Activated CD4-positive, alpha-beta T cell treated with anti-CD3 and anti-CD28 coated beads for 1 hour (primary cell): ENCODE measurements around the gene GLS.

Source experiments
- DNase-seq: peaks from one replicate; pipeline ENCODE4 v3.0.0-alpha.2; 2020

Gene GLS

DNA sequence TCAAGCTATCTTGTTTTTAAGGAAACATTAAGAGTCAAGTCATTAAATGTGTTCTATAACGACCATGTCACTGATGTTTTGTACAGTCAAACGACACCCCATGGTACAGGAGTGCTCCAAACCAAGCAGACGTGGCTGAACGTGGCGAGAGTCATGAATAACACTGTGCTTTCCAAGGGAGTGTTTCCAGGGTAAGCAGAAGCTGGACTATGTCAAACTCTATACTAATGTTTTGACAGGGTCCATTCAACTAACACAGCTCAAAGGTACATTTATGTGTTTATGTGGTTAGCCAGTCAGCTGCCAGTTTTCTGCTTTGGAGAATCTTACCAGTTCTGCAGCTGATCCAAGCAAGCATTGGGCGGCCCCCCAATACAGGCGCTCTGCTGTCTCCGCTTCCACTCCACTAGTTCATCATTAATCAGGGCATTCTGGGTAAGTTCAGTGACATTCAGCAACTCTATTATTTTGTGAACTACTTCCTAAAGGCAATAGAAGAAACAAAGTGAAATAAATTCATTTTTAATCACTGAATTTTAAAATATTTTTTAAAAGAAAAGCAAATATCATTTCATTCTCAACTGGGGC is 117.0 kb downstream of the GLS start:
- DNase-seq: no peak

- DNase-seq: no peak
Measured at GRCh38 chr2:190999058-190999457, 118.4 kb downstream of the GLS start.

GRCh38 chr2:190999949-191000665 is 119.5 kb downstream of the GLS start:
- DNase-seq: no peak

DNA sequence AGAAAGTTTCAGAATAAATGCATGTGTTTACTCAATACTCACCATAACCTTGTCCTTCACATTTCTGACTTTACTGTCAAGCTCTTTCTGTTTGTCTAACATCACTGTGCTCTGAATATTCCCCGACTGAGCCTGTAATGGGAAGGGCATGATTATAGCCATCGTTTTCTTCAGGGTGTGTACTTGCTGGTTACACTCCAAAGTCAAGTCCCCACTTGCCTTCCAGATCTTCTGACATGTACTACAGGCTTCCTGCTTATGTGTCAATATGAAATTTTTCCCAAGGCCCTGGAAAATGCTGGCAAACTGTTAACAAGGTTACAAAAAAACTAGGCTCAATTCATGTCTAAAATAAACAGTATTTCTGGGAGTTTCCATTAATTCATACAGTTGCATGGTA is 120.4 kb downstream of the GLS start:
- DNase-seq: no peak

DNA sequence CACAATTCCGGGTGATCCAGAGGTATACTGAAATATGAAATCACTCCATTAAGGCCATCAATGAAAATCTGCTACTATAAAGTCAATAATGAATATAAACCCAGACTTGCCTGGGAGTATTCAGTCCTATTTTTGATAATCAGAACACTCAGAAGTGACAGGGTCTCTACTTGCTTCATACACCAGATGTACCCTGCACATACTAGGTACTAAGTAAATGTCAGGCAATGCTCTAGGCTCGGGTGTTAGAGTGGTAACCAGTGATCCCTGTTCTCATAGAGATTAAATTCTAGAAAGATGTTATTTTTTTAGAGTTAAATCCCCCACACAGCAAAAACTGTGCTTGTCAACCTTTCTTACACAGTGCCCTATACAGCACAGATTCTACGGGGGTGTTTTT is 121.0 kb downstream of the GLS start:
- no peak for DNase-seq

DNA sequence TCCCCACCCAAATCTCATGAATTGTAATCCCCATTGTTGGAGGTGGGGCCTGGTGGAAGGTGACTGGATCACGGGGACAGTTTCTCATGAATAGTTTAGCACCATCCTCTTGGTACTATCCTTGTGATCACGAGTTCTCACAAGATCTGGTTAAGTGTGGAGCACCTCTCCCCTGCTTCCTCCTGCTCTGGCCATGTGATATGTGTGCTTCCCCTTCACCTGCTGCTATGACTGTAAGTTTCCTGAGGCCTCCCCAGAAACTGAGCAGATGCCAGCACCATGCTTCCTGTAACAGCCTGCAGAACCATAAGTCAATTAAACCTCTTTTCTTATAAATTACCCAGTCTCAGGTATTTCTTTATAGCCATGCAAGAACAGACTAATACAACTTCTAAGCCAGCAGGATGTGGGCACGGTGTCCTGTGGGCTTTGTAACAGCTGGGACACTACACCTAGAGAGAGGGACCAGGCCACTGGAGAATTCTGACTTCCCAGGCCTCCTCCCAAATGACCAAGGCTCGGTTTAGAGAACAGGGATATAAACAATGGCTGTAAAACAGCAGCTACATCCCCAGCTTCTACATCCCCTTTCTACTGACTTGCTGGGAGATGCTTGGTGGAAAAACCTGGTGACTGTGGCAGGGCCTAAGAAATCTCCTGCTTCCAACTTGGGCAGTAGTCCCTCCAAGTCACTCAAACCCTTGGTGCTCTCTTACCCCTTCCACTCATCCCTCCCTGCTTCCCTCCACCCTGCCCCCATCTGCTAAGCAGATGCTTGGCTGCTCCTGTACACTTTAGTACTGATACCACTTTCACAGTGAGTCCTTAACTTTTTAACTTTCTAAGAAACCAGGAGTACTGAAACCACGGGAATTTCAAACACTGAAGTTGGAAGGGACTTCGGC is 123.0 kb downstream of the GLS start:
- no peak for DNase-seq

DNA sequence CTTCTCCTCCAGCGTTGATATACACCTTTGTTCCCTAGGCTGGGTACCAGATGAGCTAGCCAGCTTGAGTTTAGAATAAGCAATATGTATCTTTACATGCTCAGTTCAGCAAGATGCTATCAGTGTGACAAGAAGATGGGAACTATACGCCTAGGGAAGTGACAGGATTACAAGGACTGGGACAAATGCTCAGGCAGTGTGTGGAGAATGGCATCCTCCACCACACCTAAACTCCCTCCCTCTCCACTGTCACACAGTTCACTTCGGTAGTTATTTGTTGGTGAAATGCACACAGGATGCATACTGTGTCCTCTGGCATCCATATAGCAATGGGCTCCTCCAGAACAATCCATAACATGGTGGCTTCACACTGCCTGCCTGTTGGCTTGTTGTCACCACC is 125.7 kb downstream of the GLS start:
- no peak for DNase-seq

DNA sequence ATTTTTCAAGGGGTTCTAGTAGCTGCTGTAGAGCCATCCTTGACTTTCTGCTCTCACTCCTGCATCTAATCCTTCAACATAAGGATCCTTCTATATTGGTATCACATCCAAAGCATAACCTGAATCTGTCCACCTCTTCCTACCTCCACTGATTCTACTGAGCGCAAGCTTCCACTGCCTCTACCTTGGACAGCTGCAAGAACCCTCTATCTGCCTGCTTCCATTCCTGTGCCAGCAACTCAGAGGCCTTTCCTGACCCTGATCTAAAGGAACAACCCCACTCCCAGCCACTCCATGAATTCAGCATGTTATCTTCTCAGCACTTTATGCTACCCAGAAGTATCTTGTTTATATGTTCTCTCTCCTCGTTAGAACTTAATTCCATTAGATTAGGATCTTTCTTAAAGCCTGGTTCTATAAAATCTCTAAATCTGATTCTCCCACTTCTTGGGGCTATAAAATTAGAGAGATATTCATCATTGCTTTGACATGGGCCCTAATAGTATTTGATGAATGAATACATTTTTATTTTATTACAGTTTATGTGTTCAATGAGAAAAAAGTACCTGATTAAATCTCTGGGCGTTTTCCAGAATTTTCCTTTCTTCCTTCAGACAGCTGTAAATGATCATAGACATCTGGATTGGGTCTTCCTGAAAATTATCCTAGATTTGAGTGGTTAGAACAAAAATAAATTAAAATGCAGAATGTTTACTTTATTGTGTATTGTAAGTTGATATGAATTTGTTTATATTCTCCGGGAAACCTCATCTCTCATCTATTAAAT is 126.6 kb downstream of the GLS start:
- no peak for DNase-seq

GRCh38 chr2:191008286-191008685 is 127.7 kb downstream of the GLS start:
- DNase-seq: no peak

DNA sequence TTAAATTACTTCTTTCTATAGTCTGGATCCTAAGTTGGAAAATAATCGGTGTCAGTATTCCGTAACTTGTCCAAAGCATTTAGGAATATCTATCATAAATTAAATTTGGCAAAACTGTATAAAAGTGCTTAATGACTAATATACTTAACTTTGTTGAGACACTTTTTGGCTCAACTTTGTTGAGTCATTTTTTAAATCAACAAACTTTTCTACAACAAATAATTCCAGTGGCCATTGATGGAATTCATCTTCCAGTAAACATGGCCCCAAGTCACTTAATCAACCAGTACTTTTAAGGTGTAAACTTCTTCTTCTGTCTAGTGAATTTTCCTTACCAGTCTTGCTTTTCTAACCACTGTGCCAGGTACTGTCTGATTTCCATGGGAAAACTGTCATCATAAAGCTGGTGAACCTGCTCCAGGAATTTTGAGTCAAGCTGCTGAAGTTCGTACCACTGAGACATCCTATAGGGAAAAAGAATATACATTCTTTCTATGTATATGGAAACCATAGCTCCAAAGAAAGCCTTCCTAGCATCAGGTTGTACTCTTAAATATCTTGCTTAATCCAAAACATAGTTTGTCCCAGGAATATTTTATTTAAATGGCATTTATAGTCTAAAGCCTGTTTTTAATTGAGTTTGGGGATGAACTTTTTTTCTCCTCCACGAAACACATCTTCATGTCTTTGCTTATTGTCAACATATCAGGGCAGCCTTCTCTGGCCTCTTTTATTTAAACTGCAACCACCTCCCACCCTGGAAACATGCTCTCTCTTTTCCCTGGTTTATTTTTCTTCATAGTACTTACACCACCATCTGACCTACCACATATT is 129.1 kb downstream of the GLS start:
- no peak for DNase-seq

DNA sequence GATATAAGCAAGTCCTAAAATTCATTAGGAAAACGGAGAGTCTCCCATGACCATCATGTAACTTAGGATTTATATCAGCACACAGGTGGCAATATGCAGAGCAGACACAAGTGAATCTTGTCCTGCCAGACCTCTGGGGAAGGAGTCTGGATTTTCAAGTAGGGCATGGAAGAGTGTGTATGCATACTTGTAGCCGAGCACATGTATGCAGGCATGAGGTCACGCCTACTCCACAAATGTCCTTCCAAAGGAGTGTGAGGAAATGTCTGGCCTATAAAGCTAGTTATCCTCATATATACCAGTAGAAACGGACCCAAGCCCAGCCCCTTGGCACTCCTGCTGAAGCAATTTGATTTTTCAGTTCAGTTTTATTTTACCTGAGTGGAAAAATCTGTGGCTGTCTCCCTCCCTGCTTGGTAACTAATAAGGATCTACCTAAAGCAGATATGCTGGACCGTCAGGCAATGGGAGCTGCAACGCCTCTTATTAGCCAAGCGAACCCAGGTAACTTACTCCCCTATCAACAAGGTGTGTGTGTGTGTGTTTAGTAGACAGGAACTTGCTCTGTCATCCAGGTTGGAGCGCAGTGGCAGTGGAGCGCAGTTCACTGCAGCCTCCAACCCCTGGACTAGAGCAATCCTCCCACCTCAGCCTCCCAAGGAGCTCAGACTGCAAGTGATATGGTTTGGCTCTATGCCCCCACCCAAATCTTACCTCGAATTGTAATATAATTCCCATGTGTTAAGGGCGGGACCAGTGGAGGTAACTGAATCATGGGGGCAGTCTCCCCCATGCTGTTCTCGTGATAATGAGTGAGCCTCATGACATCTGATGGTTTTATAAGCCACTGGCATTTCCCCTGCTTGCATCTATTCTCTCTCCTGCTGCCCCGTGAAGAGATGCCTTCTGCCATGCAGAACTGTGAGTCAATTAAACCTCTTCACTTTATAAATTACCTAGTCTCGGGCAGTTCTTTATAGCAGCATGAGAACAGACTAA is 130.6 kb downstream of the GLS start:
- DNase-seq: no peak

DNA sequence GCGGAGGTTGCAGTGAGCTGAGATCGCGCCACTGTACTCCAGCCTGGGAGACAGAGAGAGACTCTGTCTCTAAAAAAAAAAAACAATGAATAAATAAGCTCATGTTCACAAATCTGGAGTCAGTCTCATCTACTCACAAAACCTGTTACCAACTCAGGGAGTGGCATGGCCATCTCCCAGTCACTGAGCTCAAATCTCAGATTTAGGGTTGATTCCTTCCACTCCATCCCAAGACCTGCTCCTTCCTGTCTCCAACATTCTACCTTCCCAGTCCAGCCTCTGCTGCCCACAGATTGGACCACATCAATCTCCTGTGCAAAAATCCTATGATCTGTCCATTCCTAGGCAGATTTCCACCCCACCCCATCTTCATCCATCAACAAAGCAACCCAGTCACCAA is 131.7 kb downstream of the GLS start:
- no peak for DNase-seq

GRCh38 chr2:191012845-191013681 is 132.4 kb downstream of the GLS start:
- no peak for DNase-seq

GRCh38 chr2:191013682-191013931 is 133.0 kb downstream of the GLS start:
- DNase-seq: no peak

GRCh38 chr2:191013932-191014652 is 133.5 kb downstream of the GLS start, which contains the start of gene STAT1:
TSS of gene STAT1 (minus strand) at chr2:191014171. CDS start at chr2:191010003, 4,168 bp downstream.
- DNase-seq: peak; percentile 98

- no peak for DNase-seq
Measured at GRCh38 chr2:191014653-191015020, 134.0 kb downstream of the GLS start.
